Fibroblast of gingiva (primary cell): ENCODE data around the gene COMMD1.
"Not testable (repeated sequence)": the region's sequence is repeated elsewhere in the genome, so short reads cannot be mapped to it uniquely, and the experiment has no call there.

Source experiments
- DNase-seq: peaks from one replicate; pipeline ENCODE4 v3.0.0-alpha.2; 2011; ENCODE audit warnings: low read depth

The COMMD1 gene

GRCh38 chr2:61905372-61906185 lies at the start of gene COMMD1:
TSS of gene COMMD1 (plus strand) at chr2:61905674. CDS start at chr2:61905679, 5 bp downstream.
- DNase-seq = peak; percentile 63

- no peak for DNase-seq
Observed at GRCh38 chr2:61857224-61857623, 48.2 kb upstream of the COMMD1 start.

- DNase-seq = no peak
Observed at GRCh38 chr2:61862085-61862484, 43.4 kb upstream of the COMMD1 start.

GRCh38 chr2:61866482-61867089 lies 38.9 kb upstream of the COMMD1 start:
- not testable (repeated sequence) for DNase-seq

- DNase-seq = no peak
Observed at GRCh38 chr2:61876400-61876799, 29.1 kb upstream of the COMMD1 start.

- no peak for DNase-seq
Observed at GRCh38 chr2:61877571-61878245, 27.8 kb upstream of the COMMD1 start.

GRCh38 chr2:61878761-61879160 lies 26.7 kb upstream of the COMMD1 start:
- DNase-seq = no peak

GRCh38 chr2:61879351-61879750 lies 26.1 kb upstream of the COMMD1 start:
- not testable (repeated sequence) for DNase-seq

GRCh38 chr2:61882850-61883249 lies 22.6 kb upstream of the COMMD1 start:
- DNase-seq = no peak

- DNase-seq = no peak
Observed at GRCh38 chr2:61885896-61886603, 19.4 kb upstream of the COMMD1 start.

GRCh38 chr2:61887717-61888266 lies 17.7 kb upstream of the COMMD1 start:
- DNase-seq = peak; percentile 41

GRCh38 chr2:61888267-61889055 lies 17.0 kb upstream of the COMMD1 start, which contains the start of gene CCT4:
TSS of gene CCT4 (minus strand) at chr2:61888656. CDS start at chr2:61888507, 149 bp downstream.
- DNase-seq = peak; percentile 82

- no peak for DNase-seq
Observed at GRCh38 chr2:61898810-61899209, 6.7 kb upstream of the COMMD1 start.

GRCh38 chr2:61900281-61900680 lies 5.2 kb upstream of the COMMD1 start:
- DNase-seq = no peak

GRCh38 chr2:61906186-61906470 lies 654 bp downstream of the COMMD1 start:
- DNase-seq = no peak

- no peak for DNase-seq
Observed at GRCh38 chr2:61909116-61909515, 3.6 kb downstream of the COMMD1 start.

GRCh38 chr2:61910603-61911002 lies 5.1 kb downstream of the COMMD1 start:
- no peak for DNase-seq

- DNase-seq = no peak
Observed at GRCh38 chr2:61911510-61911909, 6.0 kb downstream of the COMMD1 start.

- DNase-seq = not testable (repeated sequence)
Observed at GRCh38 chr2:61914794-61915193, 9.3 kb downstream of the COMMD1 start.

- DNase-seq = no peak
Observed at GRCh38 chr2:61920548-61920947, 15.1 kb downstream of the COMMD1 start.

GRCh38 chr2:61922714-61923113 lies 17.2 kb downstream of the COMMD1 start:
- no peak for DNase-seq
